ENCODE measurements around the gene BTLA. TPM values are rescaled to one million over a fixed set of nuclear protein-coding genes. Genes with fewer than 3 reads are reported as not detected.
"Not testable (repeated sequence)": the region's sequence is repeated elsewhere in the genome, so short reads cannot be mapped to it uniquely, and the experiment has no call there.

The BTLA gene, protein sequence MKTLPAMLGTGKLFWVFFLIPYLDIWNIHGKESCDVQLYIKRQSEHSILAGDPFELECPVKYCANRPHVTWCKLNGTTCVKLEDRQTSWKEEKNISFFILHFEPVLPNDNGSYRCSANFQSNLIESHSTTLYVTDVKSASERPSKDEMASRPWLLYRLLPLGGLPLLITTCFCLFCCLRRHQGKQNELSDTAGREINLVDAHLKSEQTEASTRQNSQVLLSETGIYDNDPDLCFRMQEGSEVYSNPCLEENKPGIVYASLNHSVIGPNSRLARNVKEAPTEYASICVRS
- total RNA-seq (2014; rRNA removed; shearing (Covaris generic)) = not detected in 2 replicates

DNA sequence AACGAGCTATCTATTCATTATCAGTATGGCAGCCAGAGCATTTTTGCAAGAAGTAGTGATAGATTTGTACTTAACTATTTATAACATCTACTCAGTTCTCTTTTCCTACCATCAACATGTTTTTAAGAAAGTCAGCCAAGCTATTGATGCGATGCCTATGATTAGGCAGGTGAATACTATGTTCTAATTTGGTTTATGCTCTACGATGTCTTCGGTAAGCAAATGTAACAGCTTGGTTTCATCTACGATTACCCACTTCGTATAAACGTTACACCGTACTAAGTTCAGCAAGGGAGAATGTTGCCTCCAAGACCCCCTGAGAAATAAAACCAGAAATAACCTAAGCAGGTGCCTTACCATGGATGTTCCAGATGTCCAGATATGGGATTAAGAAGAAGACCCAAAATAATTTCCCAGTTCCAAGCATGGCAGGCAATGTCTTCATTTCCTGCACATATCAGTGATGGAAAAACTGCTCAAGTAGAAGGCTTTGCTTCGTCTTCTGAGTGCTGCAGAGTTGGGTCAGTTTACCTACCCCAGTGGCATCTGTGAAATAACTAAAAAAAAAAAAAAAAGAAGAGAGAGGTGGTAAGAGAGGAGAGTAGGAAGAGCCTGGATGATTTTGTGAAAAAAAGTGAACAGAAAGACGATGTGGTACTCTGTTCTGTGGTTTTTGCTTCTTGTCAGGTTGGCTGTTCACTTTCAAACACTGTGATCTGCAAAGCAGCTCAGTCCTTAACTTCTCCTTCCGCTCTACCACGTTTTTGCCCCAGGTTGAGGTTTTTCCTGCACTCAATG lies at the start of gene BTLA:
Gene BTLA (minus strand): TSS at position 559 of the 798 bp plus-strand sequence. CDS start 114 bp downstream, at position 445.
- DNase-seq (ENCODE audit: low spot score) = no peak

DNA sequence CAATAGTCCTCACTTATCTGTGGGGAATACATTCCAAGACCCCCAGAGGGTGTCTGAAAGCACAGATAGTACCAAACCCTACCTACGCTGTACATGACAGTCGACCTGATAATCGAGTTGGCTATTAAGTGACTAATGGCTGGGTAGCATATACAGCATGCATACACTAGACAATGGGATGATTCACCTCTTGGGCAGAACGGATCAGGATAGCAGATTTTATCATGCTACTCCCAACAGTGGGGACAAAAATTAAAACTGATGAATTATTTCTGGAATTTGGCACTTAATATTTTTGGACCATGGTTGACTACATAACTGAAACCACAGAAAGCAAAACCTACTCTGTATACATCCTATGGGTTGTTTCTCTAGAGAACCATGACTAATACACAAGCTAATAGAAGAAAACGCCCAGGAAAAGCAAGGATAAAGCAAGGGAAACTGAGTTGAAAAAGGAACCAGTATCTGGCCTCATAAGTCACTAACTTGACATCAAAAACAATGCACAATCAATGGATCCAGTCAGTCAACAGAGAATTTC lies 47.0 kb upstream of the BTLA start:
- no peak for DNase-seq (ENCODE audit: low spot score)

DNA sequence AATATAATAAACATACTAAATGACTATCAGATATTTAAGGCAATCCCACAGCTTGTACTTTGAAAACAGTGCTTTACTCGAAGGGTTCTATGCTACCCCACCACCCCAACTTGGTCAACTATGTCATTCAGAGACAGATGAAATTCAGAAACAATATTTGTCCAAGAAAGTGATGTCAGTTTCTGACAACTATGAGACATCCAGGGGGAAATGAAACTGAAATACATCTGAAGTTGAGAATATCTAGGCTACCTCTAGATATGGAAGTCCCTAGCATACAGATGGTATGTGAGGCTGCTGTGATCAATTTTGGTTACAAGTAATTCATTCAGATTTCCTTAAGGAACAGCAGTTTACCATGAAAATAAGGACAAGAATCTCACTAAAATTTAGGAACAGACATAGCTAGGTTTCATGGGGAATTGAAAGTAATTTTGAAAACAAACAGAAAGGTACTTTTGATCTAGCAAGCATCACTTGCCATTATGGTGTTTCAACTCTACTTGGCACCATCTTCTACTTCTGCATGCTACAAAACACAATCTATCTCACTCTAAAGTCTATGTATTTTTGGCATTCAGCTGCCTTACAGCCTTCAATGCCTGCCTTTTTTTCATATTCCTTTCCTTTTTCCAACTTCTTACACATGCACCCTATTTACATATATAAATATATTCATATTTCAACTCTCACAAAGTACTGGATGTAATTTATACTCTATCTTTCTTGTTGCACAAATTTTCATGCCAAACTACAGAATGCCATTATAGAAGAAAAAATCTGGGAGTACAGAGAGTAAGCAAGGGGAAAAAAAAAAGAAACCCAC lies 40.8 kb upstream of the BTLA start:
- no peak for DNase-seq (ENCODE audit: low spot score)

DNA sequence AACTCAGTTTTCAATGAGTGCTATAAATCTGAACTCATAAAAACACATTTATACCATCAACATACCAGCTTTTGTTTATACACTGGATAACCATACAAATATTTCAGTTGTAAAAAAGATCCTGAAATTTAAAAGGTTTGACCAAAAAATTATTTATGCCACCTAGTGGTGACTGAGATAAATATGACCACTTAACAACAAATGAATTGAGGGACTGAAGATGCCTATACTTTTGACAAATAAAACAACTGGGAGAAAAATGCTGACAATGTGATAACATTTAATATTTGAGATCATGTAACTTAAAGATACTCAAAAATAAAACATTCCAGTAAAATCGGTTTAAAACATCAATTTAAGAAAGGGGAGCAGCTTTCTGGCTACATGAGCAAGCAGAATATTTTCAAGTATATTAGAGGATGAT lies 32.1 kb upstream of the BTLA start:
- peak; percentile 58 for DNase-seq (ENCODE audit: low spot score)

DNA sequence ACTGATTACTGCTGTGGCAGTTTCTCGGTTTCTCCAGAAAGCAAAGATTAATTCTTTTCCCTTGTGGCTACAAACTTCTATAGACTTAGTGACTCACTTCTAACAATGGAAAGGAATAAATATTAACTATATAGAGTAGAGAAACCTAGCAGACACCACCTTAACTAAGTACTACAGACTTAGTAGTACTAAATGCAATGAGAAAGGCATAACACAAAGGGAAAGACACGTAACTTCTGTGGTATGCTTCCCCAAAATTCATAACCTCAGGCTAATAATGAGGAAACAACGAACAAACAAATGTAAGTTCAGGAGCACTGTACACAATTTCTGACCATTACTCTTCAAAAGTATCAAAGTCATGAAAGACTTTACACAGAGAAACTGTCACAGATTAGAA lies 31.3 kb upstream of the BTLA start:
- peak; percentile 16 for DNase-seq (ENCODE audit: low spot score)

DNA sequence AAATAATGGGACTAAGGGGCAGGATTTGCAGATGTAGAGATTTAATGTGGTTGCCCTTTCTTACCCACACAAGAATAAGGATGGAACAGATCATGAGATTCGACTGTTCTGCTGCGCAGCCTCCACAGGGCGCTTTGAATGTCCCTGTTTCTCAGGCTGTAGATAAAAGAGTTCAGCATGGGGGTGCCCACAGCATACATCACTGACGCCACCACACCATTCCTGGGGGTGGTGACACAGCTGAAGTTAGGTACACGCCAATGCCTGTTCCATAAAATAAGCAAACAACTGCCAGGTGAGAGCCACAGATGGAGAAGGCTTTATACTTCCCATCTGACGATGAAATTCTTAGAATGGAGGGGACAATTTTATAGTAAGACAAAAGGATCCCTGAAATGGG lies 24.9 kb upstream of the BTLA start:
- not testable (repeated sequence) for DNase-seq (ENCODE audit: low spot score)

DNA sequence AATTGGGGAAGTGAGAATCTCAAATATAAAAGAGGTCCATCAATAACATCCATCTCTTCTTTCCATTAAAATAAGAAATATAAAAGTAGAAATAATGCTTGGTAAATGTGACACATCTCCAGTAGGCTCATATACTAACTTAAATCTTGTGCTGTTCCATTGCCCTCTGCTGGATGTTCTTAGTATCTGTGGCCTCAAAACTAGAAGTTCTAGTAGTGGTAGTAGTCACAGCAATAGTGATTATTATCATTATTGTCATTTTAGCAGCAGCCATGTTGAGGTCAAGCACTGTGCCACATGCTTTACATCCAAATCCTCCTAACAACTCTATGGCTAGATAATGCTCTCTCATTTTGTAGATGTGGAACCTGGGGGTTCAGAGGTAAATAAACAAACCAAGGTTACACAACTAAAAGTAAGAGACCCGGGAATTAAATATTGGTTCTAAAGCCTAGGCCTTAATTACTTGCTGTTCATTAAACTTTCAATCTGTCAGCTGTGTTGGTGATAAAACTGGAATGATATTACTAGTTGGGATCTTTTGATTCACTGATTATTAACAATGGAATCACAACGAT lies 20.2 kb upstream of the BTLA start:
- peak; percentile 86 for DNase-seq (ENCODE audit: low spot score)

DNA sequence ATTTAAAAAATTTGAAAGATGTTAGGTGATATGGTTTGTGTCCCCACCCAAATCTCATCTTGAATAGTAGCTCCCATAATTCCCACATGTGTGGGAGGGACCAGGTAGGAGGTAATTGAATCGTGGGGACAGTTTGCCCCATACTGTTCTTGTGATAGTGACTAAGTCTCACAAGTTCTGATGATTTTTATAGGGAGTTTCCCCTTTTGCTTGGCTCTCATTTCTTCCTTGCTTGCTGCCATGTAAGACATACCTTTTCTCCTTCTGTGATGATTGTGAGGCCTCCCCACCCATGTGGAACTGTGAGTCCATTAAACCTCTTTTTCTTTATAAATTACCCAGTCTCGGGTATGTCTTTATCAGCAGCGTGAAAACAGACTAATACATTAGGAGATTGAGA lies 19.7 kb upstream of the BTLA start:
- not testable (repeated sequence) for DNase-seq (ENCODE audit: low spot score)

DNA sequence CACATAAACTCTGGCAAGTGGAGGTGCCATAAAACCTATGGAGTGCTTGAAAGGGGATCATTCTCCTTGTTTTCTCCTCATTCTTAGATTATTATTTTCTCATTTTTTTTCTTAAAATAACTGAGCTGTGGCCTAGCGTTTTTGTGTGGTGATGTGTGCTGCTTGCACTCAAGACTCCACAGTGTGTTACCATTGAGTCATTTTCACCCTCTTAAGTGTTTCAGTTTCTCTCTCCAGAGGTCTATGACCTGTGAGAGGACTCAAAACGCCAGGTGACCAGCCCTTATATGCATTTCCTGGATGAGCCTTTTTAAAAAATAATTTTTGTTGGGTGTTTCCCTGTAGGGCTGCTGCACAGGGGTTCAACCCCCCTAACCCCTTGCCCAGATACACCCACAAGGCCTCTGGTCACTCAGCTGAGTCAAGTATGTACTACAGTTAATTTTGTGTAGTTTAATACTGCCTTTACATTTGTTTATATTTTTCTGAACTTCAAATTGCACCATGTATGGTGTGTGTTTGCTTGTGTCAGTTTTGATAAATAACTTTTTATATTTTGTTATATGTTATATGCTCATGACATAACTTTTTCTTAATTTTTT lies 15.4 kb upstream of the BTLA start:
- DNase-seq (ENCODE audit: low spot score) = no peak

DNA sequence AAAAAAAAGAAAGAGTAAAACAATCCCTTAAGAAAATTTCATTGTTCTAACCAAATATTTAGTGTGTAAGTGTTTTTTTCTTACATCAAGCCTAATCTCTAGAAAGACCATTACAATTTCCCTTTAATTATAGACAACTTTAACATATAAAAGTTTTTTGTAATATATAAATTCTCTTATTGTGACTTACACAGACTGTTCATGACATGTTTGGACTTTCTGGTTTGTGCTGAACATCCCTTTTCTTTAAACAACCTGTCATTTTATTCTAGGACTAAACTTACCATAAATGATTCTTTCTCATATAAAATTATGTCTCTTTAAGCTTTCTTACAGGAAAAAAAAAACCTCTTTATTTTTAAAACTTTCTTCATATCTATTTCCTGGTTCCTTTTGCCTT lies 13.0 kb upstream of the BTLA start:
- no peak for DNase-seq (ENCODE audit: low spot score)

DNA sequence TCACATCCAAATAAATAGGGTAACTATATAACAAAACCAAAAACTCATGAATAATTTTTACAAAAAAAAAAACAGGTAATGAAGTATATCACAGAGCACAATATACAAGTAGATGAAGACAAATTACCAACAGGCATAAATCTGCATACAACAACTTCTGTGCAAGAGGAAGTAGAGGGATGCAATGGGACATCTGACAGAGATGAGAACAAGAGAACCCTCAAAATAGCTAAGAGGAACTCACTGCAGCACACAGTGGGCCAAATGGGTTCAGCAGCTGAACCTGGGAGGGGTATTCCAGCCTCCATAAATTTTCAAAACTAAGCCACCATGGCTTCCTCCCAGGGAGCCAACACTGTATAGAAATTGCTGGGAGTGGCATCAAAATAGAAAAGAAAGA lies 9.6 kb upstream of the BTLA start:
- DNase-seq (ENCODE audit: low spot score) = no peak

DNA sequence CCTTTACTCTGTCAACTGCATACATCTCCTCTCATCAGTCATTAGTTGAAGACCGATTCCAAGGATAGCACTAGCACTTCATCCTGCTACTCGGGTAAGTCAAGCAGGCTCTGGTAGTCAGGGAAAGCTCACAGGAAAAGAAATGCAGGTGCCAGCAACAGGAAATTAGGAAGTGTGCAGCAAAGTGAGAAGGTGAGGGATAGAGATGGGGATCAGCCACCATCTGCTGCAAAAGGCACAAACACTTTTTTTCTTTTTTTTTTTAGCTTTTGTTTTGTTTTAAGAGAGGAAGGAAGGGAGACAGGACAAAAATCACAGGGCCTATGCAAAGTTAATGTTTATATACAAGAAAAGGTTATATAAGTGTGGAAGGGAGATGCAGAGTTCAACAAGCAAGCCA lies 9.0 kb upstream of the BTLA start:
- DNase-seq (ENCODE audit: low spot score) = no peak

DNA sequence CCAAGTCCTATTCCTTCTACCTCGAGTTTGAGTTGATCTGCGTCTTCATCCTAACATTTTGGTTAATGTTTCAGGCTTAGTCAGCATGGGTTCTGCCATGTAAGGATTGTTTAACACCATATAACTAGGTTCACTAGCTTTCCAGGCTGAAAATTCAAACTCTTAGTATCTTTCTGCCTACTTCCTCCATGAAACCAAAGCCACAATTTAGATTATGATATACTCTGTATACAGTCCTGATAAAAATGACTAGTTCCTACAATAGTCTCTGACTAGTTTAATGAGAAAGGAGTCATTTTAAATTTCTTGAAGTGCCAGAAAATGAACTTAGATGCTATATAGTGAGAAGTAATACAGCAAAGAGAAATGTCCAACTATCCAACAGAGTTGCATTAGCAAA lies 6.6 kb upstream of the BTLA start:
- DNase-seq (ENCODE audit: low spot score) = no peak

DNA sequence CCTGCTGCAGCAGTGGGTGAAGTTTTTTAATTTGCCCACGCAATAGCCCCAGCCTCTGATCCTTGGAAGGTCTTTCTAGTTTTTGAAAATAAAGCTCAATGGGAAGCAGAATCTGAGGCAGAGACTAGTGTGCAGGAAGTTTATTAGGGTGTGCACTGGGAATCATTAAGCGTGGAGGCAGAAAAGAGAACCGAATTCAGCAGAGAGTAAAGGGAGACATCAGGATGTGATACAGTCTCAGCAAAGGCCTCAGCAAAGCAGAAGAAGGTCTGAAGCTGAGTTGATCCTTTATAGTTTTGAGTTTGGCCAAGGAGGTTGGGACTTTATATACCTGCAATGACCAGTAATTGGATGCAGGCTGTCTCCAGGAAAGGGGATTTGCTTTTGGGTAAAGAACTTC lies 4.9 kb upstream of the BTLA start:
- DNase-seq (ENCODE audit: low spot score) = no peak

DNA sequence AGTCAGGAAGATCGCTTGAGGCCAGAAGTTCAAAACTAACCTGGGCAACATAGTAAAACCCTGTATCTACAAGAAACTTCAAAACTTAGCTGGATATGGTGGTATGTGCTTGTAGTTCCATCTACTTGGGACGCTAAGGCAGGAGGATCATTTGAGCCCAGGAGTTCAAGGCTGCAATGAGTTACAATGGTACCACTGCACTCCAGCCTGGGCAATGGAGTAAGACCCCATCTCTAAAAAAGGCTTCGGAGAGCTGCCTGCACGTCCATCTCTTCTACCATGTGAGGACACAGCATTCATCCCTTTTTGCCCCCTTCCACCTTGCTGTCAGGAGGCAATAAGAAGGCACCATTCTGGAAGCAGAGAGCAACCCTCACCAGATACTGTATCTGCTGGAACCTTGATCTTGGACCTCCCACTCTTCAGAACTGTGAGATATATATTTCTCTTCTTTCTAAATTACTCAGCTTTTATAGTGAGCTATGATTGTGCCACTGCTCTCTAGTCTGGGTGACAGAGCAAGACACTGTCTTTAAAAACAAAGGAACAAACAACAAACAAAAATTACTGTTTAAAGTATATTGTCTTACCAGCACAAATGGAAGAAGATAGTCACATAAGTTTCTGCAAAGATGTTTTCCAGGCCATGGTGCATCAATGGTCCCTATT lies 4.2 kb upstream of the BTLA start:
- DNase-seq (ENCODE audit: low spot score) = no peak

DNA sequence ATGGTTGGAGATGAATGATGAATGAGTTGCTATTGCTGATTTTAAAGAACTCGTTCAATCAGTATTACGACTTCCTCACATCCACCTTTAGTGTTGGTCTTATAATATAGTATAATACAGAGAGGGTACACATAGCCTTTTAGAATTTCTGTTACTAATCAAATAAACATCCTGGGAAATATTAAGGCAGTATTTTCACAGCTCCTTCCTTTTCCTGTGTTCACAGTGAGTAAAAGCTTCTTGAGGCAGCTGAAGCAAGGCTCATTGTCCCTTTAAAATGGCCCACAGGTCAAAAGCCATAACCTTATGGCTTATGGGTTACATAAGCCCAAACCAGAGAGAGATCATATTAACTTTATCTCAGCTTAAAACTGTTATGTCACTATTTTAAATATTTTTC lies 1.3 kb upstream of the BTLA start:
- no peak for DNase-seq (ENCODE audit: low spot score)

DNA sequence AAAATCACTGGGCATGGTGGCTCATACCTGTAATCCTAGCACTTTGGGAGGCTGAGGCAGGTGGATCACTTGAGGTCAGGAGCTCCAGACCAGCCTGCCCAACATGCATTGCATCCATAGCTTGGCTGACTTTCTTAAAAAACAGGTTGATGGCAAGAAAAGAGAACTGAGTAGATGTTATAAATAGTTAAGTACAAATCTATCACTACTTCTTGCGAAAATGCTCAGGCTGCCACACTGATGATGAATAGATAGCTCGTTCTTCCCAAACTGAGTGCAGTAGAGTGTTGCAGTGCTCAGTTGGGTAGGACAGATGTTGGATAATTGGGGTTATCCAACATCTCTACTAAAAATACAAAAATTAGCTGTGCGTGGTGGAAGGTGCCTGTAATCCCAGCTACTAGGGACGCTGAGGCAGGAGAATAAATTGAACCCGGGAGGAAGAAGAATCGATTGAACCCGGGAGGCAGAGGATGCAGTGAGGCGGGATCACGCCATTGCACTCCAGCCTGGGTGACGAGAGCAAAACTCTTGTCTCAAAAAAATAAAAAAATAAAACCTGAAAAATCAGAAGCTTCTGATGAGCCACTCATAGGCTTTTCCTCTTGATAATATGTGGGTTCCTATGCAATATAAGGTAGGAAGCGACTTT lies 1.2 kb downstream of the BTLA start:
- DNase-seq (ENCODE audit: low spot score) = no peak

DNA sequence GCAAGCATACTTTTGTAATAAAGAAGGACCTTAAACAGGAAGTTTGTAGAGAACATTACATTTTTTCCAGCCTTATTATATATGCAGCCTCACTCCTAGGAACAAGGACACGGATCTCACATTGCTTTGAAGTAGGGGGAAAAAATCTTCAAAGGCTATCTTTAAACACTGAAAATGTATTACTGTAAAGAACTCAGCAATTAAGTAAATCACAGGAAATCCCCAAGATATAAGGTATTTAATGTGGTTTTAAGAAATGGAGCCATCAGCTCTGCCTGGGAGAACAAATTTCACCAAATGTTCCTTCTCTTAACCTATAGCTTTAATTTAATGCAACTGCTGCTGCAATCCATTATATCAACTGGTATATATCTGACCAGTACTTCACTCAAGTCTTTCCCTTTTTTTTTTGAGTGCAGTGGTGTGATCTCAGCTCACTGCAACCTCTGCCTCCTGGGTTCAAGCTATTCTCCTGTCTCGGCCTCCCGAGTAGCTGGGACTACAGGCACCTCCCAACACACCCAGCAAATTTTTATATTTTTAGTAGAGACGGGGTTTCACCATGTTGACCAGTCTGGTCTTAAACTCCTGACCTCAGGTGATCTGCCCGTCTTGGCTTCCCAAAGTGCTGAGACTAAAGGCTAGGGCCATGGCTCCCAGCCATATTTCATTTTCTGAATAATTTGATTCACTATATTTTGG lies 2.8 kb downstream of the BTLA start:
- no peak for DNase-seq (ENCODE audit: low spot score)

DNA sequence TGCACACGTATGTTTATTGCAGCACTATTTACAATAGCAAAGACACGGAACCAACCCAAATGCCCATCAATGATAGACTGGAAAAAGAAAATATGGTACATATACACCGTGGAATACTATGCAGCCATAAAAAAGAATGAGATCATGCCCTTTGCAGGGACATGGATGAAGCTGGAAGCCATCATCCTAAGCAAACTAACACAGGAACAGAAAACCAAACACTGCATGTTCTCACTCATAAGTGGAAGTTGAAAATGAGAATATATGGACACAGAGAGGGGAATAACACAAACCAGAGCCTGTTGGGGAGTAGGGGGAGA lies 4.9 kb downstream of the BTLA start:
- DNase-seq (ENCODE audit: low spot score) = not testable (repeated sequence)

DNA sequence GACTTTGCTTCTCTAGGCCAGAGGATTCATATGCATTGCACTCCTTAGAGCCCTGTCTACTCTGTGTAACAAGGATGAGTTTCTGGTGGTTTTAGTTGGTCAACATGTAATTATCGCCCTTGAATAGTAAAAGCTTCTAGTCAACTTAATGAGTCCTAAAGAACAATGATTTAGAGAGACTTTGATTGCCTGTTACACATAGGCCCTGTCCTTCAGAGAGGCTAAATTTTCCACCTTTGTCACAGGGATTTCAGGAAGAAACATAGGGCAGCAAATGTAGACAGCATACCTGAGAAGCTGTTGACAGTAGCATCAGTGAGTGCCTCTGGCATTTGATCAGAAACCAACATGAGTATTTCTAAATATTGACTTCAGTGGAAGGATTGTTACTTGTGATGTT lies 7.1 kb downstream of the BTLA start:
- DNase-seq (ENCODE audit: low spot score) = no peak
